Germinal center (tissue), 1 donor: ENCODE measurements around the gene GNS.

Experiments used
- DNase-seq: peaks from one replicate; pipeline ENCODE4 v3.0.0; 2012; ENCODE audit warnings: mixed read lengths, low spot score

Gene GNS

GRCh38 chr12:64673490-64674169 is 85.6 kb downstream of the GNS start:
- no peak for DNase-seq

- DNase-seq, result no peak
These were observed 86.2 kb downstream of the GNS start for GRCh38 chr12:64672925-64673409.

GRCh38 chr12:64671681-64672080 is 87.5 kb downstream of the GNS start:
- DNase-seq, result no peak

GRCh38 chr12:64670919-64671639 is 88.1 kb downstream of the GNS start:
- DNase-seq, result no peak

- no peak for DNase-seq
These were observed 89.2 kb downstream of the GNS start for GRCh38 chr12:64670019-64670418.

GRCh38 chr12:64669270-64669842 is 89.8 kb downstream of the GNS start:
- DNase-seq, result no peak

- DNase-seq, result no peak
These were observed 91.4 kb downstream of the GNS start for GRCh38 chr12:64667793-64668192.

- no peak for DNase-seq
These were observed 92.9 kb downstream of the GNS start for GRCh38 chr12:64666054-64666914.

GRCh38 chr12:64665514-64665913 is 93.7 kb downstream of the GNS start:
- no peak for DNase-seq
